NB4 (cell line): ENCODE measurements around the gene WFIKKN2.

Experiments
- DNase-seq: peaks from one replicate; pipeline ENCODE4 v3.0.0; 2010; ENCODE audit warnings: low read depth
- H3K4me3 ChIP-seq: one replicate; pipeline ENCODE4 v1.5.1; 2011; ENCODE audit warnings: mild to moderate bottlenecking, low read depth, low read length, moderate library complexity
- CTCF ChIP-seq: IDR thresholded peaks from one replicate; pipeline ENCODE4 v1.5.1; 2012; ENCODE audit warnings: low read depth, low read length
- MAX ChIP-seq: IDR thresholded peaks from 2 replicates; pipeline ENCODE4 v1.6.1; 2011; ENCODE audit warnings: low read depth, low read length
- MYC ChIP-seq: IDR thresholded peaks from 2 replicates; pipeline ENCODE4 v1.6.1; 2011; ENCODE audit warnings: low read depth, low read length
- POLR2A ChIP-seq: IDR thresholded peaks from 2 replicates; pipeline ENCODE4 v1.6.1; 2011; ENCODE audit warnings: mild to moderate bottlenecking; ENCODE audit not compliant: insufficient read length; ENCODE audit errors: extremely low read depth

Gene WFIKKN2

GRCh38 chr17:50836826-50837225 lies 1.4 kb downstream of the WFIKKN2 start:
- TF ChIP-seq CTCF (no peak), MYC (no peak), MAX (no peak), POLR2A (no peak)
- DNase-seq, result no peak

GRCh38 chr17:50837286-50837979 lies 2.0 kb downstream of the WFIKKN2 start:
- DNase-seq, result no peak
- H3K4me3 ChIP-seq, result no peak overlapping the region
- no peak for TF ChIP-seq POLR2A
- no peak for TF ChIP-seq CTCF
- TF ChIP-seq MYC, result no peak
- no peak for TF ChIP-seq MAX

More at GRCh38 chr17:50836826-50837225, 1.4 kb downstream of the WFIKKN2 start:
- no peak overlapping the region for H3K4me3 ChIP-seq

GRCh38 chr17:50837980-50838954 lies 2.9 kb downstream of the WFIKKN2 start:
- TF ChIP-seq MYC, result no peak
- no peak for TF ChIP-seq CTCF
- no peak for TF ChIP-seq MAX
- TF ChIP-seq POLR2A, result no peak
- no peak overlapping the region for H3K4me3 ChIP-seq
- no peak for DNase-seq

GRCh38 chr17:50839591-50840310 lies 4.4 kb downstream of the WFIKKN2 start:
- TF ChIP-seq CTCF (no peak), MAX (no peak)
- no peak overlapping the region for H3K4me3 ChIP-seq
- no peak for DNase-seq

GRCh38 chr17:50840311-50840851 lies 5.0 kb downstream of the WFIKKN2 start:
- TF ChIP-seq MYC (no peak), MAX (no peak), POLR2A (no peak)
- DNase-seq, result no peak
- H3K4me3 ChIP-seq, result no peak overlapping the region
